H9 (cell line): ENCODE data around the gene RABL6. TPM values are rescaled to one million over a fixed set of nuclear protein-coding genes. Genes with fewer than 3 reads are reported as not detected.

Experiments used
- DNase-seq: peaks from one replicate; pipeline ENCODE4 v3.0.0-alpha.2; 2017
- H2AFZ ChIP-seq: one replicate; pipeline ENCODE4 v1.6.1; 2013; ENCODE audit warnings: mild to moderate bottlenecking, low read length, control low read depth, moderate library complexity
- H2AK5ac ChIP-seq: 2 replicates; pipeline ENCODE4 v1.6.1; 2013; ENCODE audit warnings: low read length, control low read depth, mixed read lengths; ENCODE audit not compliant: insufficient read length
- H2BK120ac ChIP-seq: one replicate; pipeline ENCODE4 v1.6.1; 2013; ENCODE audit warnings: low read depth, mild to moderate bottlenecking, low read length, control low read depth, inconsistent platforms; ENCODE audit not compliant: poor library complexity, severe bottlenecking
- H2BK12ac ChIP-seq: 2 replicates; pipeline ENCODE4 v1.6.1; 2013; ENCODE audit warnings: low read length, control low read depth, mixed read lengths, low read depth; ENCODE audit not compliant: insufficient read length
- H2BK15ac ChIP-seq: 2 replicates; pipeline ENCODE4 v1.6.1; 2013; ENCODE audit warnings: low read depth, low read length, control low read depth
- H2BK20ac ChIP-seq: one replicate; pipeline ENCODE4 v1.6.1; 2013; ENCODE audit warnings: low read depth, mild to moderate bottlenecking, low read length, control low read depth, inconsistent platforms; ENCODE audit not compliant: poor library complexity, severe bottlenecking
- H2BK5ac ChIP-seq: 2 replicates; pipeline ENCODE4 v1.6.1; 2013; ENCODE audit warnings: low read length, control low read depth, mixed read lengths; ENCODE audit not compliant: insufficient read length
- H3K14ac ChIP-seq: 2 replicates; pipeline ENCODE4 v1.6.1; 2013; ENCODE audit warnings: low read length, control low read depth; ENCODE audit not compliant: insufficient read depth
- H3K18ac ChIP-seq: 2 replicates; pipeline ENCODE4 v1.6.1; 2013; ENCODE audit warnings: low read depth, mild to moderate bottlenecking, mixed read lengths, low read length, control low read depth; ENCODE audit not compliant: insufficient read length
- H3K23ac ChIP-seq: 2 replicates; pipeline ENCODE4 v1.6.1; 2013; ENCODE audit warnings: low read length, control low read depth, mixed read lengths, low read depth; ENCODE audit not compliant: insufficient read length
- H3K23me2 ChIP-seq: 2 replicates; pipeline ENCODE4 v1.6.1; 2013; ENCODE audit warnings: low read depth, mild to moderate bottlenecking, mixed read lengths, low read length, control low read depth; ENCODE audit not compliant: insufficient read length, poor library complexity, severe bottlenecking
- H3K27ac ChIP-seq: 2 replicates; pipeline ENCODE4 v1.5.1; 2013; ENCODE audit warnings: low read length, control low read depth, mixed read lengths, low read depth; ENCODE audit not compliant: insufficient read length
- H3K27me3 ChIP-seq: 2 replicates; pipeline ENCODE4 v1.6.1; 2013; ENCODE audit warnings: low read length, control low read depth, inconsistent platforms; ENCODE audit not compliant: insufficient read depth
- H3K4ac ChIP-seq: 2 replicates; pipeline ENCODE4 v1.6.1; 2013; ENCODE audit warnings: low read depth, mild to moderate bottlenecking, control low read depth, inconsistent platforms, low read length, moderate library complexity
- H3K4me1 ChIP-seq: 2 replicates; pipeline ENCODE4 v1.6.1; 2013; ENCODE audit warnings: low read length, control low read depth, inconsistent platforms; ENCODE audit not compliant: insufficient read depth
- H3K4me2 ChIP-seq: 2 replicates; pipeline ENCODE4 v1.6.1; 2013; ENCODE audit warnings: low read length, control low read depth, mixed read lengths; ENCODE audit not compliant: insufficient read length, insufficient read depth
- H3K56ac ChIP-seq: 2 replicates; pipeline ENCODE4 v1.6.1; 2013; ENCODE audit warnings: low read depth, mild to moderate bottlenecking, mixed read lengths, low read length, control low read depth; ENCODE audit not compliant: insufficient read length
- H3K79me1 ChIP-seq: 2 replicates; pipeline ENCODE4 v1.6.1; 2013; ENCODE audit warnings: low read depth, mild to moderate bottlenecking, moderate library complexity, low read length, control low read depth, inconsistent platforms; ENCODE audit not compliant: insufficient read depth, poor library complexity, severe bottlenecking
- H3K79me2 ChIP-seq: 2 replicates; pipeline ENCODE4 v1.6.1; 2013; ENCODE audit warnings: low read length, control low read depth, inconsistent platforms; ENCODE audit not compliant: insufficient read depth
- H3K9ac ChIP-seq: 2 replicates; pipeline ENCODE4 v1.6.1; 2013; ENCODE audit warnings: low read length, control low read depth, mixed read lengths; ENCODE audit not compliant: insufficient read length; ENCODE audit errors: extremely low read depth
- H3K9me3 ChIP-seq: one replicate; pipeline ENCODE4 v1.6.1; 2013; ENCODE audit warnings: low read depth, low read length, inconsistent platforms; ENCODE audit not compliant: control insufficient read depth
- H3T11ph ChIP-seq: one replicate; pipeline ENCODE4 v1.6.1; 2013; ENCODE audit warnings: mild to moderate bottlenecking, low read length, control low read depth, inconsistent platforms
- H4K20me1 ChIP-seq: one replicate; pipeline ENCODE4 v1.6.1; 2013; ENCODE audit not compliant: control insufficient read depth, insufficient read length, insufficient read depth
- H4K5ac ChIP-seq: 2 replicates; pipeline ENCODE4 v1.6.1; 2013; ENCODE audit warnings: low read depth, mild to moderate bottlenecking, mixed read lengths, low read length, control low read depth; ENCODE audit not compliant: insufficient read length
- H4K8ac ChIP-seq: replicated peaks from 2 replicates; pipeline ENCODE4 v1.6.1; 2013; ENCODE audit warnings: low read length, control low read depth, mixed read lengths, low read depth; ENCODE audit not compliant: insufficient read length
- H4K91ac ChIP-seq: 2 replicates; pipeline ENCODE4 v1.6.1; 2013; ENCODE audit warnings: low read depth, mild to moderate bottlenecking, moderate library complexity, mixed read lengths, low read length, control low read depth; ENCODE audit not compliant: insufficient read length
- H3K27ac Mint-ChIP-seq, 3 experiments: 2 replicates in 2 of 3; 3 replicates in 1 of 3; pipeline ENCODE4 v1.8.0; 2020 to 2021; ENCODE audit warnings: mixed read lengths in 3 of 3, mild to moderate bottlenecking in 1 of 3, moderate library complexity in 1 of 3
- H3K27me3 Mint-ChIP-seq: 2 replicates; pipeline ENCODE4 v1.8.0; 2021; ENCODE audit warnings: low read depth, mild to moderate bottlenecking, moderate library complexity, mixed read lengths
- H3K36me3 Mint-ChIP-seq, 3 experiments: 2 replicates in 2 of 3; 3 replicates in 1 of 3; pipeline ENCODE4 v1.8.0; 2020 to 2021; ENCODE audit warnings: low read depth in 3 of 3, mixed read lengths in 3 of 3; ENCODE audit not compliant: insufficient read depth in 1 of 3
- H3K4me1 Mint-ChIP-seq, 2 experiments: 2 replicates each; pipeline ENCODE4 v1.8.0; 2020; ENCODE audit warnings: mixed read lengths in 2 of 2
- H3K4me3 Mint-ChIP-seq, 2 experiments: 2 replicates in 1 of 2; 3 replicates in 1 of 2; pipeline ENCODE4 v1.8.0; 2020 to 2021; ENCODE audit warnings: mild to moderate bottlenecking in 2 of 2, mixed read lengths in 2 of 2, moderate library complexity in 1 of 2
- H3K9me3 Mint-ChIP-seq, 2 experiments: 2 replicates in 1 of 2; 3 replicates in 1 of 2; pipeline ENCODE4 v1.8.0; 2020; ENCODE audit warnings: mild to moderate bottlenecking in 2 of 2, mixed read lengths in 2 of 2, moderate library complexity in 1 of 2
- CTCF ChIP-seq: fragments of 200-600 bp; sonication (generic); conservative IDR thresholded peaks from 3 replicates; pipeline ENCODE4 v1.8.0; 2021; ENCODE audit warnings: antibody characterized with exemption, mild to moderate bottlenecking
- WGBS: extraction: QIAGEN DNeasy Blood & Tissue Kit; methylation state at CpG from one replicate; pipeline ENCODE4 v1.1.7; 2013; ENCODE audit warnings: missing lambda C conversion rate, low lambda C conversion rate, mixed read lengths; ENCODE audit not compliant: insufficient read length; ENCODE audit errors: extremely low coverage; 5-methylcytosine and 5-hydroxymethylcytosine counted together
- total RNA-seq: library from RNA; stranded (reverse); gene quantifications from 2 replicates; pipeline ENCODE4 v1.2.1, GENCODE V29; 2021

RABL6 gene
- total RNA-seq, 1 experiment from 2014 or later, result 108 TPM

GRCh38 chr9:136784249-136784996 lies 23.3 kb upstream of the RABL6 start:
- no peak overlapping the region for H2BK5ac ChIP-seq
- H3K4me1 ChIP-seq, result no peaks in the 10 kb centered on the region
- Mint-ChIP-seq H3K4me1 (peaks cover 5 to 13% of the 10 kb centered on the region in 2 experiments), H3K36me3 (no peaks in the 10 kb centered on the region), H3K9me3 (no peaks in the 10 kb centered on the region; a peak in 1 of 5 replicates), H3K27me3 (peaks cover 36% of the 10 kb centered on the region), H3K27ac (no peak overlapping the region), H3K4me3 (no peak overlapping the region)
- DNase-seq, result no peak
- no peak overlapping the region for H3K27ac ChIP-seq
- no peak overlapping the region for H3K4me2 ChIP-seq
- H3T11ph ChIP-seq, result no peak overlapping the region
- no peak overlapping the region for H3K18ac ChIP-seq
- no peaks in the 10 kb centered on the region for H3K23me2 ChIP-seq
- H3K14ac ChIP-seq, result no peak overlapping the region
- H2BK20ac ChIP-seq, result no peak overlapping the region
- H4K91ac ChIP-seq, result no peak overlapping the region
- H2BK12ac ChIP-seq, result no peak overlapping the region
- H3K56ac ChIP-seq, result no peak overlapping the region
- no peak overlapping the region for H2BK15ac ChIP-seq
- H2BK120ac ChIP-seq, result no peak overlapping the region
- no CpG with 5 or more reads among the region's 9 CpGs for WGBS
- H4K20me1 ChIP-seq, result no peaks in the 10 kb centered on the region
- H3K79me2 ChIP-seq, result no peaks in the 10 kb centered on the region
- no peaks in the 10 kb centered on the region for H3K27me3 ChIP-seq
- no peak overlapping the region for H3K4ac ChIP-seq
- no peak overlapping the region for H4K5ac ChIP-seq
- no peak overlapping the region for H3K9ac ChIP-seq
- H4K8ac ChIP-seq, result no peak overlapping the region
- H2AFZ ChIP-seq, result no peak overlapping the region
- TF ChIP-seq CTCF, result peak; percentile 63
- H3K23ac ChIP-seq, result no peak overlapping the region
- H3K79me1 ChIP-seq, result no peaks in the 10 kb centered on the region
- H2AK5ac ChIP-seq, result no peak overlapping the region
- no peaks in the 10 kb centered on the region for H3K9me3 ChIP-seq
